NCI-H748 (cell line): ENCODE results near the gene UTS2.

Experiments used
- DNase-seq: peaks from one replicate; lab custom pipeline; 2025; ENCODE audit not compliant: unreplicated experiment; lab: John Stamatoyannopoulos, UW

Gene UTS2

GRCh38 chr1:7863756-7864328 lies 11.0 kb upstream of the UTS2 start:
- no peak for DNase-seq

- DNase-seq, result no peak
Measured at GRCh38 chr1:7862211-7863060, 9.6 kb upstream of the UTS2 start.

DNA sequence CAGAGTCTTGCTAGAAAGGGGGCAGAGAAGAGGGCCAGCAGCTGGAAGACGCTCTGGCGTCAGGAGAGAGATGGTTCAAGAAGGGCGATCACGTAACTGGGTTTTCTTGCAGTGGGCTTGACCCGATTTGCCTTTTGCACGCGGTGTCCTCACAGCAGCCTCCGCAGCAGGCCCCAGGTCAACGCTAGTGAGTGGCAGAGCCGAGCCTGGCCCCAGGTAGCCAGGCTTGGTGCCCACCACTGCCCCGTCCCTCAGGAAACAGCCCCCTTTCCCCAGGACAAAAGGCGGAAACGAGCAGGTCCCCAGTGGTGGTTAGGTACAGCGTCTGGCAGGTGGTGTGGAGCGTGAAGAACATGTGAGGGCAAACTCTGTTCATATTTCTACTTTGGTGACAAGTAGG lies 8.6 kb upstream of the UTS2 start:
- no peak for DNase-seq

- DNase-seq, result no peak
Measured at GRCh38 chr1:7860130-7860529, 7.3 kb upstream of the UTS2 start.

- no peak for DNase-seq
Measured at GRCh38 chr1:7859406-7859805, 6.5 kb upstream of the UTS2 start.

GRCh38 chr1:7857985-7858384 lies 5.1 kb upstream of the UTS2 start:
- no peak for DNase-seq

DNA sequence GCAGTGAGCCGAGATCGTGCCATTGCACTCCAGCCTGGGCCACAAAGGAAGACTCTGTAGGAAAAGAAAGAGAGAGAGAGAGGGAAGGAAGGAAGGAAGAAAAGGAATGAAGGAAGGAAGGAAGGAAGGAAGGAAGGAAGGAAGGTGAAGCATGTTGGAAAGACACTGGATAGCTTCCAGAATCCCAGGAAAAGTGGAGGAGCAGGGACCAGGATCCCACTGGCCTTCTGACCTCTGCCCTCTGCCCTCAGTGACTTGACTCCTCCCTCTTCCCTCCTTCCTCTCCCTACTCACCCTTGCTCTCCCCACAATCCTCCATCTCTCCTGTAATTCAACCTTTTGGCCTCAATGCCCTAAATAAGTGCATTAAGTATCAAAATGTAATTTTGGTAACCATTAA lies 4.1 kb upstream of the UTS2 start:
- no peak for DNase-seq

DNA sequence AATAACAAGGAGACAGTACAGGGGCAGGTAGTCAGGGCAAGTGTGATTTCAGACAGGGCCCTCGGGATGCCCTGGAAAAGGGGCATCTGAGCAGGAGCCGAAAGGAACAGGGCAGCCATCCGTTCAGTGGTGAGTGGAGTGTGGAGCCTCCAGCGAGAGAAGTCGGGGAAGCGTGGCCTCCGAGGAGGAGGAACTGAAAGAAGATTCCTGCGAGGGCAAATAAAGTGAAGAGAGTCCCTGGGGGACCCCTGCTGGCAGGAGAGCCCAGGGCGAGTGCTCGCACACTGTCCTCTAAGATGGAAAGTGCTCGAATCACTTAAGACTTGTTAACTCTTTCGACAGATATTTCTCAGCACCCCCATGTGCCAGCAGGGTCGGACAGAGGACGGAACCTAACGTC lies 3.5 kb upstream of the UTS2 start:
- DNase-seq, result no peak

DNA sequence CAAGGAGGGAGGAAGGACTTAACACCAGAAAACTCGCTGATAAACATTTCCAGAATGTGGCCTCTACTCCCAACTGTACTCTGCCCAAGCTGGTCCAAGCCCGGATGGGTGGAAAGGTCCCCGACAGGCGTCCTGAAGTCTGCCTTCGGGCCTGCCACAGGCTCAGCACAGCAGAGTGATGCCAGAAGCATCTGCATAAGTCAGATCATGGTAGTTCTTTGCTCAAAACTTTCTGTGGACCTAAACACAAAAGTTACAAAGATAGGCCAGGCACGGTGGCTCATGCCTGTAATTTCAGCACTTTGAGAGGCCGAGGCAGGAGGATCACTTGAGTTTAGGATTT lies 790 bp upstream of the UTS2 start:
- DNase-seq, result no peak

- DNase-seq, result no peak
Measured at GRCh38 chr1:7850786-7851185, 2.1 kb downstream of the UTS2 start.

- DNase-seq, result no peak
Measured at GRCh38 chr1:7847599-7847998, 5.3 kb downstream of the UTS2 start.

DNA sequence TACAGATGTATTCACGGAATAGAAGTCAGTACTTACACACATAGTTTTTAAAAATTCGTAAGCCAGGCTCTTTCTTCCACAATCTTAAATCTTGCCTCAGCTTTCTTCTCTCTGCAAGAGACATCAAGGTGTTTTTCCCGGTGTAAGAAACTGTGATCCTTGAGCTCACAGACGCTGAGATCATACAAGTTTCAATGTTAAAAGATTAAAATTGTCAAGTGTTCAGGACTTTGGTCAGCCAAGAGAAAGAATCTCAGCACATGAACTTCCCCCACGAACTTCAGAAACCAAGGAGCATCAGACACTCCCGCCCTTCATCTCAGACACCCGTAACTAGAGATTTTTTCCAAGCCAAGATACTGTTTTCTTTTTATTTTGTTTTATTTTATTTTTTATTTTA lies 6.2 kb downstream of the UTS2 start:
- DNase-seq, result no peak

- no peak for DNase-seq
Measured at GRCh38 chr1:7845761-7846160, 7.1 kb downstream of the UTS2 start.

DNA sequence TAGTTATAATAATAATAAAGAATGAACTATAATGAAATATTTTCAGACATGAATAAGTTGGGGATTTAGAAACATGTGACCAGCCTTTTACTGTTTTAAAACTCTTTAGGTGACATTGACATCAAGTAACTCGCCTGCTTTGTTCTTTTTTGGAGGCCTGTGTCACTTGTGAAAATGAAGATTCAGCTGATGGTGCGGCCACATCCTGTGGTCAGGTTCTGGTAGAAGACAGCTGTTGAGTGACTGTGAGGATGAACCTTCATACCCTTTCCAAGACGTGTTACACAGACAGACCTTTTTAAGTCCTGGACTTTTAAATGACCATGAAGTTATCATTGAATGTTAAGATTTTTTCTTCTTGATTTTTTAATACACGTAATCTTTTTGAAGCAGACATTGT lies 10.3 kb downstream of the UTS2 start:
- no peak for DNase-seq

- DNase-seq, result no peak
Measured at GRCh38 chr1:7839526-7839925, 13.3 kb downstream of the UTS2 start.

DNA sequence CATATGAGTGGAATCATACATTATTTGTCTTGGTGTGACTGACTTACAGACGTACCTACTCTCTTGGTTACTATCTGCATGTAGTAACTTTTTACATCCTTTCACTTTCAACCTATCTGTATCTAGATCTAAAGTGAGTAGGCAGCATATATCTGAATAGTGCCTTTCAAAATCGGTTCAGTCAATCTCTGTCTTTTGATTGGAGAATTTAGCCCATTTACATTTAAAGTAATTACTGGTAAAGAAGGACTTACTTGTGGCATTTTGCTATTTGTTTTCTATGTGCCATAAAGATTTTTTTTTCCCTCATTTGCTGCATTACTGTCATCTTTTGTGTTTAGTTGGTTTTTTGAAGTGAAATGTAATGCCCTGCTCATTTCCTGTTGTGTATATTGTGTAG lies 14.2 kb downstream of the UTS2 start:
- no peak for DNase-seq

DNA sequence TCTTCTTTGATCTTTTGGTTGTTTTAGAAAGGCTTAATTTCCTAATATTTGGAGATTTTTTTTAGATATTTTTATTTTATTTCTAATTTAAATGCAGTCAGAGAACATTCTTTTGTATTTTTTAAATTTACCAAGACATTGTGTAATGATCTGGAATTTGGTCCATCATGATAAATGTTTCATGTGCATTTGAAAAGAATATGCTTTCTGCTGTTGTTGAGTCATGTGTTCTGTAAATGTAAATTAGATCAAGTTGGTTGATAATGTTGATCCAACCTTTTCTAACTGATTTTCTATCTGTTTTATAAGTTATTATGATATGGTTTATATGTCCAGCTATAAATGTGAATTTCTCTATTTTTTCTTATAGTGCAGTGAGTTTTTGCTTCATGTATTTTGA lies 19.8 kb downstream of the UTS2 start:
- DNase-seq, result no peak

GRCh38 chr1:7831458-7831857 lies 21.4 kb downstream of the UTS2 start:
- DNase-seq, result no peak

GRCh38 chr1:7827126-7827955 lies 25.5 kb downstream of the UTS2 start:
- DNase-seq, result no peak

- DNase-seq, result no peak
Measured at GRCh38 chr1:7826363-7826762, 26.5 kb downstream of the UTS2 start.

- DNase-seq, result no peak
Measured at GRCh38 chr1:7824701-7825100, 28.2 kb downstream of the UTS2 start.

DNA sequence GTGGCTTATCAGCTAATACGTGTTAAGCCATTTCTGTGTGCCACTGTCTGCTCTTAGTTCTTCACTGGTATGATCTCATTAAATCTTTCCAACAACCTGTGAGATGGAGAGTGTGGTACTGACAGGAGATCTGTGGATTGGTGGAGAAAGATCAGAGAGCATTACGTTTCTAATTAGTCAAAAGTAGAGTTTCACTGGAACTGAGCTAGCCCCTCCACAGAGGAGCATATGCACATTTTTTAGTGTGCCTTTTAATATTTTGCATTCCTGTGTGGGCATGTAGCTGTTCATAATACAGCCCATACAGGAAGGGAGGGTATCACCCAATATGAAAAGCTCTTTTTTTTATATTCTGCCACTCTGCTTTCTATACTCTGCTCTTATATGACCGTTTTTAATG lies 31.6 kb downstream of the UTS2 start:
- DNase-seq, result no peak
